PC-9 (cell line): ENCODE measurements around the gene EZR. TPM values are rescaled to one million over a fixed set of nuclear protein-coding genes. Genes with fewer than 3 reads are reported as not detected.
A peak's percentile ranks its signal among the peaks of the same experiment; 100 is the strongest.

Experiments
- BruUV-seq: library from RNA; stranded (reverse); fragments of 400-500 nt; replicated peaks from 2 replicates; lab custom pipeline; 2021; lab: Mats Ljungman, UMichigan
- CTCF ChIA-PET: fragments of 300-600 bp; sonication (Branson Sonifier 250); formaldehyde crosslinking; loops from one replicate; lab custom pipeline; 2022; ENCODE audit warnings: antibody characterized with exemption; lab: Charles Lee
- POLR2A ChIA-PET: fragments of 300-600 bp; sonication (Branson Sonifier 250); formaldehyde crosslinking; loops from one replicate; lab custom pipeline; 2022; ENCODE audit warnings: antibody characterized with exemption; ENCODE audit not compliant: unreplicated experiment; lab: Charles Lee
- DNase-seq, 2 experiments: peaks; one replicate each; pipeline versions ENCODE4 v3.0.0 to v3.0.0-alpha.2; 2015 to 2022; ENCODE audit warnings: mixed read lengths in 1 of 2
- H2AFZ ChIP-seq: fragments of 200-600 bp; sonication (generic); 2 replicates; pipeline ENCODE4 v1.8.1; 2017; ENCODE audit warnings: antibody characterized with exemption
- H3F3A ChIP-seq: fragments of 200-600 bp; sonication (generic); 2 replicates; pipeline ENCODE4 v1.8.1; 2017; ENCODE audit warnings: antibody characterized with exemption, mild to moderate bottlenecking, low read depth; ENCODE audit not compliant: insufficient read depth
- H3K27ac ChIP-seq: fragments of 200-600 bp; sonication (generic); 2 replicates; pipeline ENCODE4 v1.6.1; 2016; ENCODE audit warnings: mixed run types
- H3K27me3 ChIP-seq: fragments of 200-600 bp; sonication (generic); 2 replicates; pipeline ENCODE4 v1.6.1; 2016; ENCODE audit warnings: low read depth, mixed run types; ENCODE audit not compliant: insufficient read depth
- H3K36me3 ChIP-seq: fragments of 200-600 bp; sonication (generic); 2 replicates; pipeline ENCODE4 v1.6.1; 2016; ENCODE audit warnings: low read depth, mixed run types
- H3K4me1 ChIP-seq: fragments of 200-600 bp; sonication (generic); replicated peaks from 2 replicates; pipeline ENCODE4 v1.6.1; 2016; ENCODE audit warnings: mixed run types; ENCODE audit not compliant: insufficient read depth
- H3K4me2 ChIP-seq: fragments of 200-600 bp; sonication (generic); 2 replicates; pipeline ENCODE4 v1.6.1; 2017; ENCODE audit warnings: mixed run types
- H3K4me3 ChIP-seq: fragments of 200-600 bp; sonication (generic); 2 replicates; pipeline ENCODE4 v1.6.1; 2016; ENCODE audit warnings: mixed run types
- H3K79me2 ChIP-seq: fragments of 200-600 bp; sonication (generic); 2 replicates; pipeline ENCODE4 v1.6.1; 2017; ENCODE audit warnings: low read depth, mixed run types
- H3K9me2 ChIP-seq: fragments of 200-600 bp; sonication (generic); 2 replicates; pipeline ENCODE4 v1.8.1; 2017; ENCODE audit warnings: mild to moderate bottlenecking; ENCODE audit not compliant: insufficient read depth
- H3K9me3 ChIP-seq: fragments of 200-600 bp; sonication (generic); 2 replicates; pipeline ENCODE4 v1.8.1; 2016; ENCODE audit warnings: low read depth; ENCODE audit not compliant: insufficient read depth
- H4K20me1 ChIP-seq: fragments of 200-600 bp; sonication (generic); 2 replicates; pipeline ENCODE4 v1.8.1; 2017; ENCODE audit not compliant: insufficient read depth
- EZH2 ChIP-seq: fragments of 200-600 bp; sonication (generic); IDR thresholded peaks from 2 replicates; pipeline ENCODE4 v1.8.0; 2017; ENCODE audit warnings: antibody characterized with exemption, low read depth
- intact Hi-C: fragments of 100-400 bp; cut with micrococcal nuclease; formaldehyde crosslinking; loops from one replicate; pipeline ENCODE4 v1.10.0; 2022; ENCODE audit not compliant: unreplicated experiment
- total RNA-seq: library from RNA; stranded (reverse); gene quantifications from 2 replicates; pipeline ENCODE4 v1.2.3, GENCODE V29; 2021
- TF ChIP-seq, protein P1 (sequence below): fragments of 200-600 bp; sonication (generic); conservative IDR thresholded peaks from 2 replicates; pipeline ENCODE4 v1.6.1; 2017; ENCODE audit warnings: mixed run types, antibody characterized with exemption, mild to moderate bottlenecking, moderate library complexity

The EZR gene
- total RNA-seq, 1 experiment from 2014 or later, result 240 TPM

DNA sequence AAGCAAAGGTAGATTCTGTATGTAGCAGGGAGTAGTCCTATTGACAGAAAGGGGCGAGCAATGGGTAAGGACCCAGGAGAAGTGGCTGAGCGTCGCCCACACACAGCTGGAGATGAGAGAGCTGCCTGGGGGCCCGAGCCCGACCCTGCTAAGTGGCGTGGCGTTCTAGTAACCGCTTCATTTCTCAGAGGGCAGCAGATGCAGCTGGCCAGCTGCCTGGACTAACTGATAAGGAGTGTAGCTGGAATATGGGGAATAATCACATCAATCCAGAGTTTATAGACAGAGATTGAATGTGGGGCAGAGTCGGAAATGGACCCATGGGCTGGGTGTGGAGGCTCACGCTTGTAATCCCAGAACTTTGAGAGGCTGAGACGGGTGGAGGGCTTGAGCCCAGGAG is 64.4 kb downstream of the EZR start:
- Histone ChIP-seq H3K27me3 (no peaks in the 10 kb centered on the region), H3F3A (peaks cover 4% of the 10 kb centered on the region; the same call in 1 of the 2 replicates), H3K36me3 (no peaks in the 10 kb centered on the region), H4K20me1 (no peaks in the 10 kb centered on the region), H3K27ac (no peak overlapping the region), H3K4me3 (no peak overlapping the region), H2AFZ (no peak overlapping the region), H3K4me2 (no peak overlapping the region), H3K9me2 (no peaks in the 10 kb centered on the region), H3K9me3 (no peaks in the 10 kb centered on the region), H3K4me1 (0 out of 2 replicates have a peak, but pooled peaks cover 3% of the 10 kb centered on the region), H3K79me2 (no peaks in the 10 kb centered on the region)
- DNase-seq, result no peak
- ChIA-PET POLR2A (no interaction called here), CTCF (no interaction called here)
- intact Hi-C loops, result no loop called here
- no TSS peak for BruUV-seq
- TF ChIP-seq, protein P1, sequence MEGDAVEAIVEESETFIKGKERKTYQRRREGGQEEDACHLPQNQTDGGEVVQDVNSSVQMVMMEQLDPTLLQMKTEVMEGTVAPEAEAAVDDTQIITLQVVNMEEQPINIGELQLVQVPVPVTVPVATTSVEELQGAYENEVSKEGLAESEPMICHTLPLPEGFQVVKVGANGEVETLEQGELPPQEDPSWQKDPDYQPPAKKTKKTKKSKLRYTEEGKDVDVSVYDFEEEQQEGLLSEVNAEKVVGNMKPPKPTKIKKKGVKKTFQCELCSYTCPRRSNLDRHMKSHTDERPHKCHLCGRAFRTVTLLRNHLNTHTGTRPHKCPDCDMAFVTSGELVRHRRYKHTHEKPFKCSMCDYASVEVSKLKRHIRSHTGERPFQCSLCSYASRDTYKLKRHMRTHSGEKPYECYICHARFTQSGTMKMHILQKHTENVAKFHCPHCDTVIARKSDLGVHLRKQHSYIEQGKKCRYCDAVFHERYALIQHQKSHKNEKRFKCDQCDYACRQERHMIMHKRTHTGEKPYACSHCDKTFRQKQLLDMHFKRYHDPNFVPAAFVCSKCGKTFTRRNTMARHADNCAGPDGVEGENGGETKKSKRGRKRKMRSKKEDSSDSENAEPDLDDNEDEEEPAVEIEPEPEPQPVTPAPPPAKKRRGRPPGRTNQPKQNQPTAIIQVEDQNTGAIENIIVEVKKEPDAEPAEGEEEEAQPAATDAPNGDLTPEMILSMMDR, result no peak
- TF ChIP-seq EZH2, result no peak

DNA sequence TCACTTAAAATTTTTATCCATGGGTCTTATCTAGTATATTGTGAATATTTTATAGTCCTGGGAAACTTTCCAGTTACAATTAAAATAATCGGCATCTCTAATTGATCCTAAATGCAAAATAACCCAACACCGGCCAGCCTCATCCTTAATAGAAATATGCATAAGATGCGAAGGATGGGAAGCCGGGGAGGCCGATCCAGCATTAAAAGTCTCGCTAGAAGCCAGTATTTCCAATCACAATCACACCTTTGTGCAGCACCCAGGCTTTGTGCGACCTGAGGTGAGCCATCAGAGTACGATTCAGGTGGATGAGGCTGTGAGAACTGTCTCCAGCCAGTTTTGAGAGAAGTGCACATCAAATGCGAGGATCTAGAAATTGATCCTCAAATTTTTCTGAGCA is 65.4 kb downstream of the EZR start:
- no peak overlapping the region for H2AFZ ChIP-seq
- no peak for DNase-seq
- no peaks in the 10 kb centered on the region for H3K27me3 ChIP-seq
- no peaks in the 10 kb centered on the region for H3K9me3 ChIP-seq
- ChIA-PET POLR2A (no interaction called here), CTCF (no interaction called here)
- H3K4me3 ChIP-seq, result no peak overlapping the region
- no peak overlapping the region for H3K27ac ChIP-seq
- TF ChIP-seq, protein P1, result no peak
- TF ChIP-seq EZH2, result no peak
- peaks cover 4% of the 10 kb centered on the region; the same call in 1 of the 2 replicates for H3F3A ChIP-seq
- H3K36me3 ChIP-seq, result no peaks in the 10 kb centered on the region
- H3K4me2 ChIP-seq, result no peak overlapping the region
- H3K4me1 ChIP-seq, result no peaks in the 10 kb centered on the region
- H3K9me2 ChIP-seq, result no peaks in the 10 kb centered on the region
- H4K20me1 ChIP-seq, result no peaks in the 10 kb centered on the region
- no TSS peak for BruUV-seq
- intact Hi-C loops, result no loop called here
- H3K79me2 ChIP-seq, result no peaks in the 10 kb centered on the region

DNA sequence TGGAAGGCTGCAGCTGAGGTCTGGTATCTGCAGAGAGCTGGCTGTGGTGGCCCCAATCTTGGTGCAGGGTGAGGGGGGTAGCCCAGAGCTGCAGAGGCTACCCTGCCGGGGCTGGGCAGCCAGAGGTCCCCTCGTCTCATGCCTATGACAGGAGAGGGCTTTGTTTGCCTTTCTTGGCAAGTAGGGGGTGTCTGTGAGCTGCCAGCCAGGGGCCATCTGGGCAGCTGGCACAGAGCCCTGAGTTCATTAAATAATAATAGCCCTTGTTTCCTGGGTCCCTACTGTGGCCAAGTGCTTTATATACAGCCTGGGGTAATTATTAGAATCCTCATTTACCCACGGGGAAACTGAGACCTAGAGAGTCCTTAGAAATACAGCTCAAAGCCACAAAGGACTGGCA is 66.6 kb downstream of the EZR start:
- POLR2A ChIA-PET, result no interaction called here
- intact Hi-C loops, result no loop called here
- Histone ChIP-seq H3K36me3 (no peaks in the 10 kb centered on the region), H3K4me2 (no peak overlapping the region), H3K4me3 (no peak overlapping the region), H3K27ac (no peak overlapping the region), H4K20me1 (no peaks in the 10 kb centered on the region), H2AFZ (no peak overlapping the region), H3K9me2 (no peaks in the 10 kb centered on the region), H3K27me3 (no peaks in the 10 kb centered on the region), H3K4me1 (no peaks in the 10 kb centered on the region), H3K79me2 (no peaks in the 10 kb centered on the region), H3K9me3 (no peaks in the 10 kb centered on the region), H3F3A (peaks cover 6% of the 10 kb centered on the region; the same call in 1 of the 2 replicates)
- BruUV-seq, result no TSS peak
- no peak for TF ChIP-seq EZH2
- TF ChIP-seq, protein P1, result no peak
- CTCF ChIA-PET, result no interaction called here
- peak in 1 of 2 experiments; percentile 29 for DNase-seq
